Loucy (cell line): Measurements from ENCODE around the gene ADGRG1.

Source experiments
- H2AFZ ChIP-seq: fragments of 200-600 bp; sonication (generic); 2 replicates; pipeline ENCODE4 v1.6.0; 2016; ENCODE audit warnings: antibody characterized with exemption, mild to moderate bottlenecking, low read length, moderate library complexity
- H3F3A ChIP-seq: fragments of 200-600 bp; 2 replicates; pipeline ENCODE4 v1.6.0; 2016; ENCODE audit warnings: antibody characterized with exemption, low read depth, mild to moderate bottlenecking
- H3K27me3 ChIP-seq: fragments of 200-600 bp; sonication (generic); 2 replicates; pipeline ENCODE4 v1.6.1; 2014; ENCODE audit warnings: low read length, mild to moderate bottlenecking; ENCODE audit not compliant: insufficient read depth, poor library complexity, severe bottlenecking
- H3K36me3 ChIP-seq: fragments of 200-600 bp; sonication (generic); 2 replicates; pipeline ENCODE4 v1.6.1; 2016; ENCODE audit warnings: low read length; ENCODE audit not compliant: insufficient read depth
- H3K4me1 ChIP-seq: fragments of 200-600 bp; sonication (generic); 2 replicates; pipeline ENCODE4 v1.5.1; 2014; ENCODE audit warnings: low read length, mild to moderate bottlenecking; ENCODE audit not compliant: insufficient read depth, poor library complexity, severe bottlenecking
- H3K4me2 ChIP-seq: fragments of 200-600 bp; sonication (generic); 2 replicates; pipeline ENCODE4 v1.6.0; 2014; ENCODE audit warnings: antibody characterized with exemption, low read length, low read depth, mild to moderate bottlenecking; ENCODE audit not compliant: poor library complexity, severe bottlenecking
- H3K4me3 ChIP-seq: fragments of 200-600 bp; sonication (generic); 2 replicates; pipeline ENCODE4 v1.5.1; 2014; ENCODE audit warnings: low read length, mild to moderate bottlenecking, mixed read lengths; ENCODE audit not compliant: poor library complexity, severe bottlenecking
- H3K79me2 ChIP-seq: fragments of 200-600 bp; sonication (generic); 2 replicates; pipeline ENCODE4 v1.6.1; 2014; ENCODE audit warnings: low read length; ENCODE audit not compliant: insufficient read depth
- H3K9ac ChIP-seq: fragments of 200-600 bp; sonication (generic); 2 replicates; pipeline ENCODE4 v1.6.0; 2014; ENCODE audit warnings: mild to moderate bottlenecking, low read depth, low read length, moderate library complexity; ENCODE audit not compliant: poor library complexity, severe bottlenecking
- H3K9me2 ChIP-seq: fragments of 200-600 bp; sonication (generic); replicated peaks from 2 replicates; pipeline ENCODE4 v1.6.1; 2016; ENCODE audit warnings: low read depth, low read length, mixed read lengths
- H3K9me3 ChIP-seq: fragments of 200-600 bp; sonication (generic); 2 replicates; pipeline ENCODE4 v1.6.1; 2014; ENCODE audit warnings: mild to moderate bottlenecking, antibody characterized with exemption, low read length, low read depth; ENCODE audit not compliant: insufficient read depth
- H4K20me1 ChIP-seq: fragments of 200-600 bp; sonication (generic); 2 replicates; pipeline ENCODE4 v1.6.0; 2014; ENCODE audit warnings: antibody characterized with exemption, low read length, mild to moderate bottlenecking; ENCODE audit not compliant: insufficient read depth, poor library complexity, severe bottlenecking
- CTCF ChIP-seq: fragments of 200-600 bp; sonication (generic); conservative IDR thresholded peaks from 2 replicates; pipeline ENCODE4 v1.5.1; 2014; ENCODE audit warnings: mild to moderate bottlenecking, antibody characterized with exemption, low read length
- EZH2phosphoT487 ChIP-seq: fragments of 200-600 bp; IDR thresholded peaks from 2 replicates; pipeline ENCODE4 v1.6.1; 2018; ENCODE audit warnings: antibody characterized with exemption, mild to moderate bottlenecking, moderate library complexity, borderline replicate concordance

Gene ADGRG1

GRCh38 chr16:57699481-57699880, 71.1 kb downstream of the ADGRG1 start:
- Histone ChIP-seq H3F3A (no peaks in the 10 kb centered on the region), H3K4me2 (no peak overlapping the region), H3K79me2 (no peaks in the 10 kb centered on the region), H2AFZ (no peak overlapping the region), H3K36me3 (no peaks in the 10 kb centered on the region), H3K9me2 (no peaks in the 10 kb centered on the region), H3K4me1 (peaks cover 20% of the 10 kb centered on the region), H3K9ac (no peak overlapping the region), H3K27me3 (no peaks in the 10 kb centered on the region), H4K20me1 (no peaks in the 10 kb centered on the region), H3K4me3 (no peak overlapping the region), H3K9me3 (no peaks in the 10 kb centered on the region)
- TF ChIP-seq EZH2phosphoT487: no peak
- no peak for TF ChIP-seq CTCF

GRCh38 chr16:57699899-57700298, 71.5 kb downstream of the ADGRG1 start:
- no peak overlapping the region for H3K9ac ChIP-seq
- H3K9me2 ChIP-seq: no peaks in the 10 kb centered on the region
- H3K9me3 ChIP-seq: no peaks in the 10 kb centered on the region
- H2AFZ ChIP-seq: no peak overlapping the region
- H3K4me3 ChIP-seq: no peak overlapping the region
- H3K4me1 ChIP-seq: peaks cover 16% of the 10 kb centered on the region
- no peak overlapping the region for H3K4me2 ChIP-seq
- TF ChIP-seq EZH2phosphoT487: no peak
- no peak for TF ChIP-seq CTCF
- no peaks in the 10 kb centered on the region for H3K36me3 ChIP-seq
- H3K79me2 ChIP-seq: no peaks in the 10 kb centered on the region
- H4K20me1 ChIP-seq: no peaks in the 10 kb centered on the region
- H3F3A ChIP-seq: no peaks in the 10 kb centered on the region
- no peaks in the 10 kb centered on the region for H3K27me3 ChIP-seq

DNA sequence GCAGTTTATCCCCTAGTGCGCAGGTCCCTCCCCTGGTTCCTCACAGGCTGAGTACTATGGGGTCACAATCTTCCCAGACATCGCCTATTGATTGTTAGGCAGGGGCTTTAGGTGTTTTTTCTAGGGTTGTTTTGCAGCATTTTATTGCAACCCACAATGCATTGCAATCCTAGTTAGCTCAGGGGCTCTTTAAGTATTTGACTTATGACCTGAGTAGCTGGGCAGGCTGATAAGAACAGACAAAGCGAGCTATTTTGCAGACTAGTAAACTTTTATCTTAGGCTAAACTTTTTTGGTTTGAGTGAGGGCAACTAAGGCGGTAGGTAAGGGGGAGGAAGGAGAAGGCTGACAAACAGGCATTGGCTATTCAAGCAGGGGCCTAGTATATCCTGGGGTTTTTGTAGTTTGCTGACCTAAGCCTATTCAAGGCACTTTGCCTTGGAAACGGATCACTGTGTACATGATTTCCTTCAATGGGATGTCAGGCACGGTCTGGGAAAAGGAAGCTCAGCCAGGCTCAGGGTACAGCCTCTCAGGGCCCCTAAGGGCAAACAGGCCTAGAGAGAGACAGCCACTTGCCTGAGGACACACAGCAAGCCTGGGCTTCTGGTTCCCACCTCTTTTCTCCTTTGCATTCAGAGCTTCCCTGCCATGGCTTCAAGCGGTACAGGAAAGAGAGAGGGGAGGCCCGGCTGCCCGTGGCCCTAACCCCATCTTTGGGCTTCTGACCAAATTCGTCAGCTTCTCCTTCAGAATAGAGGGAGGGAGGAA, 72.5 kb downstream of the ADGRG1 start:
- no peak overlapping the region for H3K4me2 ChIP-seq
- H2AFZ ChIP-seq: peak overlapping the region; percentile 75
- TF ChIP-seq EZH2phosphoT487 (no peak), CTCF (no peak)
- H3F3A ChIP-seq: no peaks in the 10 kb centered on the region
- no peaks in the 10 kb centered on the region for H3K27me3 ChIP-seq
- peak overlapping the region; percentile 48 for H3K9ac ChIP-seq
- peaks cover 16% of the 10 kb centered on the region for H3K4me1 ChIP-seq
- no peaks in the 10 kb centered on the region for H3K79me2 ChIP-seq
- H4K20me1 ChIP-seq: no peaks in the 10 kb centered on the region
- no peaks in the 10 kb centered on the region for H3K36me3 ChIP-seq
- no peaks in the 10 kb centered on the region for H3K9me2 ChIP-seq
- H3K9me3 ChIP-seq: no peaks in the 10 kb centered on the region
- no peak overlapping the region for H3K4me3 ChIP-seq
